Measurements from ENCODE around the gene C15orf61.

DNA sequence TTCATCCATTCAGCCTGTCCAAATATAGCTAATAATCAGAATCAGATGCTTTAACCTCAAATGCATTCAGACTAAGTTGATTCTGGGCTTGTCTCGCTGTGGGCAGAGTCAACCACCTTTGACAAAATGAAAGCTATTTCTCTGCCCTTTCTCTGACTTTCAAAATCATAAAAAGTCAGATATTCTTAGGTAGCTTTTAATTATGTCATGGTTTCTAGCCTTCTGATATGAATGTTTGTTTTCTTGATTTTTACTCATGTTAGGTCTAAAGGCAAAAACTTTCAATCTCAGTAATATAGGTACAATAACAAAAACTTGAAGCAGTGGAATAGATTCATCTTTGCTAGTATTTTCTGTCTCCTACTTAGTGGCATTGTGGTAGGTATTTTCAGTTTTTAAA lies 25.3 kb upstream of the C15orf61 start:
- TF ChIP-seq, protein P1, sequence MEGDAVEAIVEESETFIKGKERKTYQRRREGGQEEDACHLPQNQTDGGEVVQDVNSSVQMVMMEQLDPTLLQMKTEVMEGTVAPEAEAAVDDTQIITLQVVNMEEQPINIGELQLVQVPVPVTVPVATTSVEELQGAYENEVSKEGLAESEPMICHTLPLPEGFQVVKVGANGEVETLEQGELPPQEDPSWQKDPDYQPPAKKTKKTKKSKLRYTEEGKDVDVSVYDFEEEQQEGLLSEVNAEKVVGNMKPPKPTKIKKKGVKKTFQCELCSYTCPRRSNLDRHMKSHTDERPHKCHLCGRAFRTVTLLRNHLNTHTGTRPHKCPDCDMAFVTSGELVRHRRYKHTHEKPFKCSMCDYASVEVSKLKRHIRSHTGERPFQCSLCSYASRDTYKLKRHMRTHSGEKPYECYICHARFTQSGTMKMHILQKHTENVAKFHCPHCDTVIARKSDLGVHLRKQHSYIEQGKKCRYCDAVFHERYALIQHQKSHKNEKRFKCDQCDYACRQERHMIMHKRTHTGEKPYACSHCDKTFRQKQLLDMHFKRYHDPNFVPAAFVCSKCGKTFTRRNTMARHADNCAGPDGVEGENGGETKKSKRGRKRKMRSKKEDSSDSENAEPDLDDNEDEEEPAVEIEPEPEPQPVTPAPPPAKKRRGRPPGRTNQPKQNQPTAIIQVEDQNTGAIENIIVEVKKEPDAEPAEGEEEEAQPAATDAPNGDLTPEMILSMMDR (IDR thresholded peaks at IDR 0.05) = no peak
- TF ChIP-seq POLR2A (IDR thresholded peaks at IDR 0.05) = no peak

Measured in tibial nerve (tissue), 3 donors.